ENCODE results near the gene HS6ST2. TPM values are rescaled to one million over a fixed set of nuclear protein-coding genes. Genes with fewer than 3 reads are reported as not detected.
A peak's percentile ranks its signal among the peaks of the same experiment; 100 is the strongest.

The HS6ST2 gene
- total RNA-seq, 1 donor from 2014 or later: 8.2 TPM

GRCh38 chrX:132676561-132677186, 281.8 kb downstream of the HS6ST2 start:
- DNase-seq (ENCODE audit: low read depth): no peak

- DNase-seq (ENCODE audit: low read depth): no peak
Measured at GRCh38 chrX:132676102-132676501, 282.3 kb downstream of the HS6ST2 start.

- DNase-seq (ENCODE audit: low read depth): no peak
Measured at GRCh38 chrX:132673331-132673730, 285.1 kb downstream of the HS6ST2 start.

GRCh38 chrX:132671229-132671641, 287.2 kb downstream of the HS6ST2 start:
- no peak for DNase-seq (ENCODE audit: low read depth)

- no peak for DNase-seq (ENCODE audit: low read depth)
Measured at GRCh38 chrX:132669142-132669541, 289.3 kb downstream of the HS6ST2 start.

- no peak for DNase-seq (ENCODE audit: low read depth)
Measured at GRCh38 chrX:132668178-132668577, 290.3 kb downstream of the HS6ST2 start.

GRCh38 chrX:132665676-132666075, 292.8 kb downstream of the HS6ST2 start:
- DNase-seq (ENCODE audit: low read depth): no peak

GRCh38 chrX:132664273-132664672, 294.2 kb downstream of the HS6ST2 start:
- no peak for DNase-seq (ENCODE audit: low read depth)

GRCh38 chrX:132662844-132663243, 295.6 kb downstream of the HS6ST2 start:
- no peak for DNase-seq (ENCODE audit: low read depth)

GRCh38 chrX:132657876-132658275, 300.6 kb downstream of the HS6ST2 start:
- no peak for DNase-seq (ENCODE audit: low read depth)

- DNase-seq (ENCODE audit: low read depth): peak; percentile 55
Measured at GRCh38 chrX:132652871-132653270, 305.6 kb downstream of the HS6ST2 start.

GRCh38 chrX:132651421-132652086, 306.9 kb downstream of the HS6ST2 start:
- peak; percentile 76 for DNase-seq (ENCODE audit: low read depth)

GRCh38 chrX:132648895-132649294, 309.5 kb downstream of the HS6ST2 start:
- DNase-seq (ENCODE audit: low read depth): no peak

- no peak for DNase-seq (ENCODE audit: low read depth)
Measured at GRCh38 chrX:132639446-132639845, 319.0 kb downstream of the HS6ST2 start.

- peak; percentile 34 for DNase-seq (ENCODE audit: low read depth)
Measured at GRCh38 chrX:132638313-132638712, 320.1 kb downstream of the HS6ST2 start.

GRCh38 chrX:132636080-132636479, 322.3 kb downstream of the HS6ST2 start:
- DNase-seq (ENCODE audit: low read depth): no peak

- no peak for DNase-seq (ENCODE audit: low read depth)
Measured at GRCh38 chrX:132634521-132634920, 323.9 kb downstream of the HS6ST2 start.

GRCh38 chrX:132631579-132632232, 326.7 kb downstream of the HS6ST2 start:
- DNase-seq (ENCODE audit: low read depth): peak; percentile 45

- DNase-seq (ENCODE audit: low read depth): no peak
Measured at GRCh38 chrX:132624466-132624865, 334.0 kb downstream of the HS6ST2 start.

- no peak for DNase-seq (ENCODE audit: low read depth)
Measured at GRCh38 chrX:132623942-132624341, 334.5 kb downstream of the HS6ST2 start.

- DNase-seq (ENCODE audit: low read depth): no peak
Measured at GRCh38 chrX:132623300-132623699, 335.1 kb downstream of the HS6ST2 start.

GRCh38 chrX:132622130-132622529, 336.3 kb downstream of the HS6ST2 start:
- DNase-seq (ENCODE audit: low read depth): no peak

- DNase-seq (ENCODE audit: low read depth): no peak
Measured at GRCh38 chrX:132618810-132619209, 339.6 kb downstream of the HS6ST2 start.

Measured in renal cortical epithelial cell (primary cell).